WERI-Rb-1 (cell line): ENCODE data around the gene RHBDL1.

Source experiments
- DNase-seq: peaks from one replicate; pipeline ENCODE4 v3.0.0-alpha.2; 2020
- H3K27ac ChIP-seq: fragments of 250-450 bp; sonication (Bioruptor Pico); 2 replicates; pipeline ENCODE4 v1.5.1; 2020; ENCODE audit warnings: mild to moderate bottlenecking, moderate library complexity
- H3K27me3 ChIP-seq: fragments of 250-450 bp; sonication (Bioruptor Pico); 2 replicates; pipeline ENCODE4 v1.5.1; 2021; ENCODE audit warnings: mild to moderate bottlenecking, low read depth, moderate library complexity; ENCODE audit not compliant: insufficient read depth, severe bottlenecking
- H3K36me3 ChIP-seq: fragments of 250-450 bp; sonication (Bioruptor Pico); 2 replicates; pipeline ENCODE4 v1.5.1; 2020; ENCODE audit warnings: mild to moderate bottlenecking, moderate library complexity
- H3K4me3 ChIP-seq: 2 replicates; pipeline ENCODE4 v1.5.1; 2011; ENCODE audit warnings: low read depth, mild to moderate bottlenecking, control low read depth, low read length
- H3K9me3 ChIP-seq: fragments of 250-450 bp; sonication (Bioruptor Pico); 2 replicates; pipeline ENCODE4 v1.5.1; 2021; ENCODE audit warnings: mild to moderate bottlenecking, moderate library complexity; ENCODE audit not compliant: severe bottlenecking
- TF ChIP-seq, protein P1 (sequence below): IDR thresholded peaks from 2 replicates; pipeline ENCODE4 v1.5.1; 2011; ENCODE audit warnings: low read depth, mild to moderate bottlenecking, control low read depth, inconsistent platforms, low read length

The RHBDL1 gene

DNA sequence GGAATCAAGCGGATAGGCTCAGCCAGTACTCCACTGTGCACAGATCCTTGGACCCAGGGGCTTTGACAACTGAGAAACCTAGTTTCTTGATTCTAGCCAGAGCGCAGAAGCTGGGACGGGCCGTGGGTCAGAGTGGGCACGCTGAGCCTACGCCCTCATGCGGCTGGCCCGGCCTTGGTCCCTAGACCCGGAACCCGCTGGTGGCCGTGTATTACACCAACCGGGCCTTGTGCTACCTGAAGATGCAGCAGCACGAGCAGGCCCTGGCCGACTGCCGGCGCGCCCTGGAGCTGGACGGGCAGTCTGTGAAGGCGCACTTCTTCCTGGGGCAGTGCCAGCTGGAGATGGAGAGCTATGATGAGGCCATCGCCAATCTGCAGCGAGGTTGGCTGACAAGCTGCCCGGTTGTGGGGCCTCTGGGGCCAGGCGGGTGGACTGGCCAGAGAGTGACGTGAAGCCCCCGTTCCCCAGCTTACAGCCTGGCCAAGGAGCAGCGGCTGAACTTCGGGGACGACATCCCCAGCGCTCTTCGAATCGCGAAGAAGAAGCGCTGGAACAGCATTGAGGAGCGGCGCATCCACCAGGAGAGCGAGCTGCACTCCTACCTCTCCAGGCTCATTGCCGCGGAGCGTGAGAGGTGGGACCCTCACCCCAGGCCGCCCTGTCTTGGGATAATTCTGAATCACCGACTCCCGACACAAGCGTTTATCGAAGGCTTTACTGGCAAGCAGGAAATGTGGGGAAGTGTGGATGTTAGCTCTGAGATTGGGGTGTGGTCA lies 5.7 kb downstream of the RHBDL1 start:
- peak overlapping the region; percentile 76 for H3K4me3 ChIP-seq
- H3K9me3 ChIP-seq = no peaks in the 10 kb centered on the region
- TF ChIP-seq, protein P1, sequence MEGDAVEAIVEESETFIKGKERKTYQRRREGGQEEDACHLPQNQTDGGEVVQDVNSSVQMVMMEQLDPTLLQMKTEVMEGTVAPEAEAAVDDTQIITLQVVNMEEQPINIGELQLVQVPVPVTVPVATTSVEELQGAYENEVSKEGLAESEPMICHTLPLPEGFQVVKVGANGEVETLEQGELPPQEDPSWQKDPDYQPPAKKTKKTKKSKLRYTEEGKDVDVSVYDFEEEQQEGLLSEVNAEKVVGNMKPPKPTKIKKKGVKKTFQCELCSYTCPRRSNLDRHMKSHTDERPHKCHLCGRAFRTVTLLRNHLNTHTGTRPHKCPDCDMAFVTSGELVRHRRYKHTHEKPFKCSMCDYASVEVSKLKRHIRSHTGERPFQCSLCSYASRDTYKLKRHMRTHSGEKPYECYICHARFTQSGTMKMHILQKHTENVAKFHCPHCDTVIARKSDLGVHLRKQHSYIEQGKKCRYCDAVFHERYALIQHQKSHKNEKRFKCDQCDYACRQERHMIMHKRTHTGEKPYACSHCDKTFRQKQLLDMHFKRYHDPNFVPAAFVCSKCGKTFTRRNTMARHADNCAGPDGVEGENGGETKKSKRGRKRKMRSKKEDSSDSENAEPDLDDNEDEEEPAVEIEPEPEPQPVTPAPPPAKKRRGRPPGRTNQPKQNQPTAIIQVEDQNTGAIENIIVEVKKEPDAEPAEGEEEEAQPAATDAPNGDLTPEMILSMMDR = peak; percentile 37; the same call in 1 of the 2 replicates
- peak; percentile 38 for DNase-seq
- no peaks in the 10 kb centered on the region for H3K27me3 ChIP-seq
- peak overlapping the region; percentile 91 for H3K27ac ChIP-seq
- peaks cover 43% of the 10 kb centered on the region for H3K36me3 ChIP-seq

DNA sequence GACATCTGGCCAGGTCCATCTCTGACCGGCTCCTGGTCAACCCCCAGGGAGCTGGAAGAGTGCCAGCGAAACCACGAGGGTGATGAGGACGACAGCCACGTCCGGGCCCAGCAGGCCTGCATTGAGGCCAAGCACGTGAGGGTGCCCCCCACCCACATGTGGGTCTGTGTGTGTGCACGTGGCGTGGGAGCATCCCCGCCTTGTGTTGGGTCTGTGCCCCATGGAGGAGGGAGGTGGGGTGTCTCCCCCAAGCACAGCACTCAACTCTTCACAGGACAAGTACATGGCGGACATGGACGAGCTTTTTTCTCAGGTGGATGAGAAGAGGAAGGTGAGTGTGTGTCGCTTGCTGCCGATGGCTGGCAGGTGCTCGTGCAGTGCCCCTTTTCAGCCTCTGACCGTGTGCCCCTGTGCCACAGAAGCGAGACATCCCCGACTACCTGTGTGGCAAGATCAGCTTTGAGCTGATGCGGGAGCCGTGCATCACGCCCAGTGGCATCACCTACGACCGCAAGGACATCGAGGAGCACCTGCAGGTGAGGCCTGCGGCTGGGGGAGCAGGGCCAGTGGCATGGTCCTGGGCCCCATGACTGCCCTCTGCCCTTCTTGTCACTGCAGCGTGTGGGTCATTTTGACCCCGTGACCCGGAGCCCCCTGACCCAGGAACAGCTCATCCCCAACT lies 6.4 kb downstream of the RHBDL1 start:
- no peak overlapping the region; the same call in 1 of the 2 replicates for H3K27ac ChIP-seq
- DNase-seq = no peak
- H3K36me3 ChIP-seq = peaks cover 51% of the 10 kb centered on the region
- TF ChIP-seq, protein P1 = no peak
- no peak overlapping the region for H3K4me3 ChIP-seq
- H3K9me3 ChIP-seq = no peaks in the 10 kb centered on the region
- H3K27me3 ChIP-seq = no peaks in the 10 kb centered on the region

DNA sequence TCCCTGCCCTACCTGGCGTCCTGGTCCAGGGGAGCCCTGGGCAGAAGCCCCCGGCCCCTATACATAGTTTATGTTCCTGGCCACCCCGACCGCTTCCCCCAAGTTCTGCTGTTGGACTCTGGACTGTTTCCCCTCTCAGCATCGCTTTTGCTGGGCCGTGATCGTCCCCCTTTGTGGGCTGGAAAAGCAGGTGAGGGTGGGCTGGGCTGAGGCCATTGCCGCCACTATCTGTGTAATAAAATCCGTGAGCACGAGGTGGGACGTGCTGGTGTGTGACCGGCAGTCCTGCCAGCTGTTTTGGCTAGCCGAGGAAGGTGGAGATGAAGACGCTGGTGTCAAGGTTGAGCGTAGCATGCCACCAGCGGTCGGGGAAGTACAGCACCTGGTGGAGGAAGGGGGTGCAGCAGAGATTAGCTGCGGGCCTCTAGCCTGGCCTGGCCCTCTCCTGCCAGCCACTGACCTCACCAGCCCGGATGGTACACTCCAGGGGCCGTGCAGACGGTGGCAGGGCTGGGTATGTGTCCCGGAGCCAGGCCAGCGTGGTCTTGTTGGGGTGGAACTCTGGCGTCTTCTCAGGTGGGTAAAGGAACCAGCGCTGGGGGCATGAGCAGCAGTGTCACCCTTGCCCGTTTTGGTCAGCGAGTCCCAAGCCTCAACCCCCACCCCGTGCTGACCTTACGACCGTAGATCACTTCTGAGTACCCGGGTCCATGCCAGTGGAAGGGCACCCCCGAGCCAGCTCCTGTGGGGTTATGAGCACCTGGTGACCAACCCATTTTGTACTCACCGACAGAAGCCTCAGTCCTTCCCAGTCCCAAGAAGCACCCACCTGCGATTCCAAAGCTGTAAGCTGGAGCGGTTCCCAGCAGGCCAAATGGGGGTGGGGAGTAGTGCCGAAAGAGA lies 7.3 kb downstream of the RHBDL1 start:
- Histone ChIP-seq H3K9me3 (no peaks in the 10 kb centered on the region), H3K27ac (no peak overlapping the region; the same call in 1 of the 2 replicates), H3K27me3 (no peaks in the 10 kb centered on the region), H3K4me3 (no peak overlapping the region), H3K36me3 (peaks cover 59% of the 10 kb centered on the region)
- no peak for DNase-seq
- TF ChIP-seq, protein P1 = no peak

DNA sequence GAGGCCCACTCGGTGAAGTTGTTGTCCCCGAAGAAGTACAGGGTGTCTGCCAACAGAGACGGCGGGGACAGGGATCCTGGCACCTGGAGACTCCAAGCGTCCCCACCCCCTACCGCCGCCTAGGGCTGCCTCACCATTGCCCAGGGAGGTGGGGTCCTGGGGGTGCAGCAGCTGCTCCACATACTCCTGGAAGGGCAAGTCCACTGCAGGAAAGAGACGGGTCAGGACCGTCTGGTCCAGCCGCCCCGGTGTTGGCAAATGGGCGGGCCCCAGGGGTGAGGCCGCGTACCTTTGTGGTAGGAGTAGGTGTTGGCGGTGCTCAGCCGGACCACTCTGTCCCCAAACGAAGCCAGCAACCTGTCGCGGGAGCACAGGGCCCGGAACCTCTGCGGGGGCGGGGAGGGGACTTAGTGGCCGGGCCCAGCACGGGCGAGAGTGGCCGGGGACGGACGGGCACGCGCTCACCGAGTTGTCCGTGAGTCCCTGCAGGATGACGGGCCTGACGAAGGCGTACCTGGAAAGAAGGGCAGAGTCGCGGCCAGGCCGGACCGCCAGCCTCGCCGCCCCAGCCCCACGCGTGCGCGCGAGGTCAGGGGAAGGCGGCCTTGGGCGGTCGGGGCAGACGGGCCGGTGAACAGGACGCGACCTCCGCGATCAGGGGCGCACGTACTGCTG lies 8.1 kb downstream of the RHBDL1 start:
- H3K4me3 ChIP-seq = peak overlapping the region; percentile 61
- peaks cover 61% of the 10 kb centered on the region for H3K36me3 ChIP-seq
- no peaks in the 10 kb centered on the region for H3K27me3 ChIP-seq
- H3K9me3 ChIP-seq = no peaks in the 10 kb centered on the region
- TF ChIP-seq, protein P1 = no peak
- DNase-seq = no peak
- peak overlapping the region; percentile 88 for H3K27ac ChIP-seq

DNA sequence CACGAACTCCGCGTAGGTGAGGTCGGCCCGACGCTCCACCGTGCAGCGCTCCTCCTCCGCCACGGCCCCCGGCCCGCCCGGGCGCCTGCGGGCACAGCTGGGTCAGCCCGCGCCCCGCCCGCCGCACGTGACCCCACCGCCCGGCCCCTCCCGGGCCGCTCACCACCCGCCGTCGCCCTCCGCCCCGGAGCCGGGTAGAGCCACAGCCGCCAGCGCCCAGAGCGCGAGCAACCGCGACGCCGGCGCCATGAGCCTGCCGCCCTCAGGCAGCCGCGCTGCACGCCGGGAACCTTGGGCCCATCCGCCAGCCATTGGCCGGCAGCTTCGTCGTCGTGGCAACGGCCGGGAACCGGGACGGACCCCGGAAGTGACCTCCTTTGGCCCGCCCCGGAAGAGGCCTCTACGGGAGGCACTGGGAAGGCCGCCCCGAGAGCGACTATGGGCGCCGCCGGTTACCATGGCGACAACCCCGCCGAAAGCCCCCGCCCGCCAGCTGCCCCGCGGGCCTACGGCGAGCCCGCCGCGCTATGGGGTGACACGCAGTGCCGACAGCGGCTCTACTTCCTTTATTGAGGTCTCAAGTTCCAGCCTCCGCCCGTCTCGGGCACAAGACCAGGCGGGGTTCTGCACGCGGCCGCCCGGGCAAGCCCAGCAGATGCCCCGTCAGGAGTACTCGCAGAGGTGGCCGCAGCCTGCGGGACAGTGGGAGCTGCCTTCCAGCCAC lies 8.8 kb downstream of the RHBDL1 start, which contains the start of gene JMJD8:
JMJD8 (minus strand) TSS at position 264 of the 724 bp plus-strand sequence; CDS start at position 249, 15 bp downstream.
- H3K27me3 ChIP-seq = no peaks in the 10 kb centered on the region
- peak; percentile 97 for DNase-seq
- peaks cover 64% of the 10 kb centered on the region for H3K36me3 ChIP-seq
- H3K27ac ChIP-seq = peak within 1 kb of the TSS; percentile 88
- TF ChIP-seq, protein P1 = no peak
- peak within 1 kb of the TSS; percentile 61 for H3K4me3 ChIP-seq
- H3K9me3 ChIP-seq = no peaks in the 10 kb centered on the region
